Medulla oblongata (tissue), 1 donor: ENCODE data around the gene PAQR8.
"Not testable (repeated sequence)": the region's sequence is repeated elsewhere in the genome, so short reads cannot be mapped to it uniquely, and the experiment has no call there.

Experiments used
- DNase-seq: peaks from one replicate; pipeline ENCODE4 v3.0.0-alpha.2; 2015; ENCODE audit errors: extremely low spot score

Gene PAQR8

GRCh38 chr6:52376763-52377162, 14.8 kb downstream of the PAQR8 start:
- peak; percentile 91 for DNase-seq

- DNase-seq = peak; percentile 61
Observed at GRCh38 chr6:52377538-52378221, 15.7 kb downstream of the PAQR8 start.

GRCh38 chr6:52381249-52381648, 19.3 kb downstream of the PAQR8 start:
- no peak for DNase-seq

GRCh38 chr6:52384145-52384766, 22.3 kb downstream of the PAQR8 start:
- DNase-seq = no peak

- no peak for DNase-seq
Observed at GRCh38 chr6:52385074-52385473, 23.1 kb downstream of the PAQR8 start.

GRCh38 chr6:52388119-52388518, 26.2 kb downstream of the PAQR8 start:
- not testable (repeated sequence) for DNase-seq

- DNase-seq = peak; percentile 75
Observed at GRCh38 chr6:52388790-52389189, 26.8 kb downstream of the PAQR8 start.

- no peak for DNase-seq
Observed at GRCh38 chr6:52389264-52389625, 27.3 kb downstream of the PAQR8 start.

GRCh38 chr6:52389626-52390360, 27.8 kb downstream of the PAQR8 start:
- DNase-seq = no peak

- no peak for DNase-seq
Observed at GRCh38 chr6:52390361-52390727, 28.4 kb downstream of the PAQR8 start.

- peak; percentile 72 for DNase-seq
Observed at GRCh38 chr6:52391599-52391998, 29.6 kb downstream of the PAQR8 start.

- no peak for DNase-seq
Observed at GRCh38 chr6:52392944-52393343, 31.0 kb downstream of the PAQR8 start.

- no peak for DNase-seq
Observed at GRCh38 chr6:52393780-52394179, 31.8 kb downstream of the PAQR8 start.

GRCh38 chr6:52394251-52394666, 32.3 kb downstream of the PAQR8 start:
- DNase-seq = no peak

- no peak for DNase-seq
Observed at GRCh38 chr6:52395969-52396368, 34.0 kb downstream of the PAQR8 start.

- DNase-seq = peak; percentile 87
Observed at GRCh38 chr6:52399511-52400312, 37.8 kb downstream of the PAQR8 start.

- DNase-seq = no peak
Observed at GRCh38 chr6:52400313-52401041, 38.5 kb downstream of the PAQR8 start.

GRCh38 chr6:52403086-52403485, 41.1 kb downstream of the PAQR8 start:
- DNase-seq = no peak

- DNase-seq = no peak
Observed at GRCh38 chr6:52403627-52404026, 41.7 kb downstream of the PAQR8 start.

- no peak for DNase-seq
Observed at GRCh38 chr6:52405243-52405642, 43.3 kb downstream of the PAQR8 start.

GRCh38 chr6:52407467-52407866, 45.5 kb downstream of the PAQR8 start:
- DNase-seq = no peak

- no peak for DNase-seq
Observed at GRCh38 chr6:52409499-52409898, 47.5 kb downstream of the PAQR8 start.
